Thyroid gland (tissue), 4 donors: ENCODE measurements around the gene ADNP. TPM values are rescaled to one million over a fixed set of nuclear protein-coding genes. Genes with fewer than 3 reads are reported as not detected.
A peak's percentile ranks its signal among the peaks of the same experiment; 100 is the strongest.

Source experiments
- DNase-seq, 2 donors: peaks; one replicate each; pipeline ENCODE4 v3.0.0-alpha.2; 2019
- H3K27ac ChIP-seq, 3 donors: fragments of 200-600 bp; sonication (generic); 1 replicate in 2 of 3; 2 replicates in 1 of 3; pipeline ENCODE4 v1.5.1; 2016 to 2019; ENCODE audit warnings: mild to moderate bottlenecking in 1 of 3, moderate library complexity in 1 of 3
- H3K27me3 ChIP-seq: fragments of 200-600 bp; sonication (generic); one replicate; pipeline ENCODE4 v1.5.1; 2019
- H3K36me3 ChIP-seq, 2 donors: fragments of 200-600 bp; sonication (generic); one replicate each; pipeline ENCODE4 v1.5.1; 2016 to 2019
- H3K4me1 ChIP-seq, 2 donors: fragments of 200-600 bp; sonication (generic); one replicate each; pipeline ENCODE4 v1.5.1; 2017 to 2019
- H3K4me3 ChIP-seq, 3 donors: fragments of 200-600 bp; sonication (generic); replicated peaks in 1 of 3; 1 replicate in 2 of 3; 2 replicates in 1 of 3; pipeline ENCODE4 v1.5.1; 2016; ENCODE audit warnings: mild to moderate bottlenecking in 1 of 3
- H3K9me3 ChIP-seq: fragments of 200-600 bp; sonication (generic); one replicate; pipeline ENCODE4 v1.5.1; 2017
- CTCF ChIP-seq, 6 experiments: fragments of 200-600 bp in 3 of 6; fragments of 450-650 bp in 3 of 6; sonication (generic) in 3 of 6; IDR thresholded peaks; one replicate each; pipeline ENCODE4 v1.5.1; 2016 to 2019; ENCODE audit warnings: antibody characterized with exemption in 6 of 6, mild to moderate bottlenecking in 2 of 6, inconsistent platforms in 1 of 6, moderate library complexity in 1 of 6
- POLR2A ChIP-seq, 2 donors: fragments of 450-650 bp; IDR thresholded peaks; one replicate each; pipeline ENCODE4 v1.6.1; 2017; ENCODE audit warnings: antibody characterized with exemption in 2 of 2, mild to moderate bottlenecking in 2 of 2, moderate library complexity in 1 of 2
- WGBS, 2 donors: methylation state at CpG; one replicate each; pipeline ENCODE4 v1.1.5; 2017; 5-methylcytosine and 5-hydroxymethylcytosine counted together
- intact Hi-C: fragments of 100-400 bp; cut with DNase I; formaldehyde crosslinking; loops from one replicate; pipeline ENCODE4 v1.15.1; 2023
- total RNA-seq, 4 donors: library from RNA; depleted of rRNA; stranded (reverse); fragments of >200 nt; gene quantifications; one replicate each; pipeline ENCODE4 v1.2.3, GENCODE V29; 2016

Gene ADNP
- total RNA-seq, 4 donors from 2014 or later = 55.5 to 68.9 (median 63.5) TPM

GRCh38 chr20:50870561-50871161 lies 60.6 kb downstream of the ADNP start:
- TF ChIP-seq CTCF (IDR thresholded peaks at IDR 0.05) = no peak
- 48 to 73% methylated on average over 13 to 17 of the region's 19 CpGs for WGBS, 2 donors
- intact Hi-C loops = no loop called here
- DNase-seq = peak; percentile 57 to 64
- no peak overlapping the region for H3K27ac ChIP-seq
- H3K9me3 ChIP-seq = no peaks in the 10 kb centered on the region
- no peaks in the 10 kb centered on the region for H3K36me3 ChIP-seq
- H3K4me3 ChIP-seq = no peak overlapping the region
- H3K4me1 ChIP-seq = no peaks in the 10 kb centered on the region
- no peaks in the 10 kb centered on the region for H3K27me3 ChIP-seq

GRCh38 chr20:50868509-50869495 lies 62.4 kb downstream of the ADNP start:
- no peak for DNase-seq
- Histone ChIP-seq H3K36me3 (no peaks in the 10 kb centered on the region), H3K27me3 (no peaks in the 10 kb centered on the region), H3K4me1 (no peaks in the 10 kb centered on the region), H3K27ac (no peak overlapping the region), H3K9me3 (no peaks in the 10 kb centered on the region), H3K4me3 (no peak overlapping the region)
- TF ChIP-seq CTCF (IDR thresholded peaks at IDR 0.05) (no peak), POLR2A (IDR thresholded peaks at IDR 0.05) (no peak)
- WGBS, 2 donors = 90 to 93% methylated on average over 11 of the region's 11 CpGs
- intact Hi-C loops = no loop called here

GRCh38 chr20:50867805-50868204 lies 63.4 kb downstream of the ADNP start:
- Histone ChIP-seq H3K27ac (no peak overlapping the region), H3K4me1 (no peaks in the 10 kb centered on the region), H3K36me3 (no peaks in the 10 kb centered on the region), H3K4me3 (no peak overlapping the region), H3K9me3 (no peaks in the 10 kb centered on the region), H3K27me3 (no peaks in the 10 kb centered on the region)
- WGBS, 2 donors = 96 to 98% methylated on average over 6 of the region's 6 CpGs
- no peak for TF ChIP-seq CTCF (IDR thresholded peaks at IDR 0.05)
- TF ChIP-seq POLR2A (IDR thresholded peaks at IDR 0.05) = no peak
- intact Hi-C loops = no loop called here
- no peak for DNase-seq

- 95 to 96% methylated on average over 8 to 9 of the region's 9 CpGs for WGBS, 2 donors
- H3K27me3 ChIP-seq = no peaks in the 10 kb centered on the region
- H3K9me3 ChIP-seq = no peaks in the 10 kb centered on the region
- intact Hi-C loops = no loop called here
- no peak overlapping the region for H3K4me3 ChIP-seq
- no peak overlapping the region for H3K27ac ChIP-seq
- no peaks in the 10 kb centered on the region for H3K36me3 ChIP-seq
- no peak for DNase-seq
- TF ChIP-seq POLR2A (IDR thresholded peaks at IDR 0.05) (no peak), CTCF (IDR thresholded peaks at IDR 0.05) (no peak)
- no peaks in the 10 kb centered on the region for H3K4me1 ChIP-seq
These were observed 64.4 kb downstream of the ADNP start for GRCh38 chr20:50866831-50867230.
